GM12878 (cell line): ENCODE data around the gene MAPRE3. TPM values are rescaled to one million over a fixed set of nuclear protein-coding genes. Genes with fewer than 3 reads are reported as not detected.

Experiments
- BACH1 ChIP-seq: fragments of 450-650 bp; IDR thresholded peaks from 2 replicates; pipeline ENCODE4 v1.6.1; 2017; ENCODE audit warnings: mild to moderate bottlenecking, borderline replicate concordance
- CREB1 ChIP-seq: IDR thresholded peaks from 2 replicates; pipeline ENCODE4 v1.6.1; 2012; ENCODE audit warnings: low read depth, mild to moderate bottlenecking, inconsistent platforms
- E2F8 ChIP-seq: fragments of 450-650 bp; IDR thresholded peaks from 2 replicates; pipeline ENCODE4 v1.6.1; 2018; ENCODE audit warnings: mild to moderate bottlenecking, low read depth, moderate library complexity; ENCODE audit not compliant: partially characterized antibody
- EGR1 ChIP-seq, 2 experiments: IDR thresholded peaks; 1 replicate in 1 of 2; 2 replicates in 1 of 2; pipeline ENCODE4 v1.6.1; 2011 to 2012; ENCODE audit warnings: low read depth in 2 of 2, low read length in 2 of 2, borderline replicate concordance in 1 of 2, mild to moderate bottlenecking in 1 of 2, moderate library complexity in 1 of 2
- FOXK2 ChIP-seq: fragments of 450-650 bp; IDR thresholded peaks from 2 replicates; pipeline ENCODE4 v1.6.1; 2017; ENCODE audit warnings: mild to moderate bottlenecking, moderate library complexity
- GABPA ChIP-seq: IDR thresholded peaks from 2 replicates; pipeline ENCODE4 v1.6.1; 2014; ENCODE audit warnings: antibody characterized with exemption, low read depth, mild to moderate bottlenecking, inconsistent platforms
- IKZF1 ChIP-seq: fragments of 450-650 bp; conservative IDR thresholded peaks from 2 replicates; pipeline ENCODE4 v1.6.1; 2017; ENCODE audit warnings: antibody characterized with exemption, mild to moderate bottlenecking
- JUND ChIP-seq: IDR thresholded peaks from 2 replicates; pipeline ENCODE4 v1.6.1; 2012; ENCODE audit warnings: low read depth, mild to moderate bottlenecking, low read length, improper control_type of control experiment, moderate library complexity
- KAT2A ChIP-seq: conservative IDR thresholded peaks from 2 replicates; pipeline ENCODE4 v1.6.1; 2011; ENCODE audit warnings: low read depth, low read length; ENCODE audit not compliant: control insufficient read depth
- NFXL1 ChIP-seq: fragments of 450-650 bp; IDR thresholded peaks from 2 replicates; pipeline ENCODE4 v1.6.1; 2017; ENCODE audit warnings: antibody characterized with exemption, mild to moderate bottlenecking, borderline replicate concordance
- NFYB ChIP-seq: IDR thresholded peaks from 2 replicates; pipeline ENCODE4 v1.6.1; 2011; ENCODE audit warnings: low read depth, mild to moderate bottlenecking, low read length, improper control_type of control experiment, moderate library complexity; ENCODE audit not compliant: insufficient read depth
- PKNOX1 ChIP-seq: fragments of 450-650 bp; IDR thresholded peaks from 2 replicates; pipeline ENCODE4 v1.6.1; 2016; ENCODE audit warnings: mild to moderate bottlenecking
- POLR2A ChIP-seq: IDR thresholded peaks from 2 replicates; pipeline ENCODE4 v1.6.1; 2011; ENCODE audit warnings: low read depth, mild to moderate bottlenecking, low read length
- POLR2AphosphoS2 ChIP-seq: IDR thresholded peaks from 2 replicates; pipeline ENCODE4 v1.6.1; 2011; ENCODE audit warnings: low read depth, mild to moderate bottlenecking, low read length, improper control_type of control experiment, moderate library complexity
- POLR2AphosphoS5 ChIP-seq: IDR thresholded peaks from 2 replicates; pipeline ENCODE4 v1.6.1; 2011; ENCODE audit warnings: mild to moderate bottlenecking, low read length, inconsistent platforms
- RELB ChIP-seq: fragments of 450-650 bp; IDR thresholded peaks from 2 replicates; pipeline ENCODE4 v1.6.1; 2017; ENCODE audit warnings: low read depth, mild to moderate bottlenecking, moderate library complexity
- RFX5 ChIP-seq: IDR thresholded peaks from 2 replicates; pipeline ENCODE4 v1.6.1; 2011; ENCODE audit warnings: low read depth, low read length, improper control_type of control experiment
- SMAD1 ChIP-seq: fragments of 450-650 bp; IDR thresholded peaks from 2 replicates; pipeline ENCODE4 v1.6.1; 2018; ENCODE audit warnings: mild to moderate bottlenecking, low read depth; ENCODE audit not compliant: partially characterized antibody
- SMAD5 ChIP-seq: IDR thresholded peaks from 2 replicates; pipeline ENCODE4 v1.6.1; 2016; ENCODE audit warnings: antibody characterized with exemption, low read depth
- SMARCA5 ChIP-seq: fragments of 450-650 bp; IDR thresholded peaks from 2 replicates; pipeline ENCODE4 v1.6.1; 2017; ENCODE audit warnings: mild to moderate bottlenecking
- TARDBP ChIP-seq: IDR thresholded peaks from 2 replicates; pipeline ENCODE4 v1.6.1; 2016; ENCODE audit warnings: borderline replicate concordance
- ZNF687 ChIP-seq: fragments of 450-650 bp; IDR thresholded peaks from 2 replicates; pipeline ENCODE4 v1.6.1; 2017; ENCODE audit warnings: mild to moderate bottlenecking, moderate library complexity
- polyA plus RNA-seq, 11 experiments: library from polyadenylated mRNA; depleted of rRNA in 4 of 11; unstranded in 6 of 11; stranded (reverse) in 5 of 11; fragments of >200 nt; fragmentation: Nextera tagmentation in 4 of 11; fragmentation: Illumina TruSeq in 1 of 11; extraction: Ambion mirVana in 4 of 11; extraction: Trizol in 1 of 11; gene quantifications; 1 replicate in 1 of 11; 2 replicates in 10 of 11; pipeline versions ENCODE4 v1.2.1 to v1.2.3, GENCODE V29; 2011 to 2016; ENCODE audit warnings: inconsistent platforms in 2 of 11, missing spikeins in 2 of 11, low read depth in 1 of 11
- total RNA-seq, 4 experiments: library from RNA; depleted of rRNA in 3 of 4; stranded (reverse); fragments of >200 nt in 3 of 4; fragmentation: Illumina TruSeq in 1 of 4; extraction: Trizol in 1 of 4; gene quantifications; 2 replicates each; pipeline versions ENCODE4 v1.2.1 to v1.2.3, GENCODE V29; 2013 to 2021

The MAPRE3 gene
- total and polyA plus RNA-seq, 10 of the 15 experiments (the other 5 are each of a cell fraction or from before 2014, with no cell fraction given) = 0.03 to 1.3 (median 0.73) TPM; not detected in 1

- TF ChIP-seq E2F8 (peak; percentile 13), BACH1 (peak; percentile 4; the same call in 1 of the 2 replicates), POLR2AphosphoS2 (no peak), TARDBP (no peak), NFYB (no peak), KAT2A (no peak), SMAD5 (no peak; the same call in 1 of the 2 replicates), FOXK2 (no peak), EGR1 (IDR thresholded peaks at IDR 0.05; ENCODE audit: borderline replicate concordance in 1 of 2, low read depth in 2 of 2, low read length in 2 of 2) (0 out of 3 replicates have a peak, but pooled peaks of 1 of the 2 experiments have one; percentile 16), NFXL1 (no peak), ZNF687 (peak; percentile 11; the same call in 1 of the 2 replicates), RELB (peak; percentile 85; the same call in 1 of the 2 replicates), CREB1 (peak; percentile 46; the same call in 1 of the 2 replicates), POLR2A (peak; percentile 48; the same call in 1 of the 2 replicates), PKNOX1 (peak; percentile 42; the same call in 1 of the 2 replicates), RFX5 (no peak), SMARCA5 (peak; percentile 17; the same call in 1 of the 2 replicates), IKZF1 (peak; percentile 58), JUND (no peak), SMAD1 (no peak), GABPA (no peak), POLR2AphosphoS5 (peak; percentile 53; the same call in 1 of the 2 replicates)
Measured at GRCh38 chr2:27042159-27042661, 71.8 kb downstream of the MAPRE3 start (continued).
